ENCODE data around the gene SEMA4D.

The SEMA4D gene

DNA sequence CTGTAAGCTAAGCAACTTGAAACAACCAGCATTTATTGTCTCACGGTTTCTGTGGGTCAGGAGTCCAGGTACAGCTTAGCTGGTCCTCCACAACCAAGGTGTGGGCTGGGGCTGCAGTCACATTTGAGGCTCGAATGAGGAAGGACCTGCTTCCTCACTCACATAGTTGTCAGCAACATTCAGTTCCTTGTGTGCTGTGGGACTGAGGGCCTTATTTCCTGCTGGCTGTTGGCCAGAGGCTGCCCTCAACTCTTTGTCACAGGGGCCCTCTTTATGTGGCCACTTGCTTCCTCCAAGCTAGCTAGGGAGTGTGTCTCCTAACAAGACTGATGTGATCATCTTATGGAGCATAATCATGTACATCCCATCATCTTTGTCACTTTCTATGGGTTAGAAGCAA is 29.2 kb upstream of the SEMA4D start:
- peak; percentile 45 for DNase-seq

DNA sequence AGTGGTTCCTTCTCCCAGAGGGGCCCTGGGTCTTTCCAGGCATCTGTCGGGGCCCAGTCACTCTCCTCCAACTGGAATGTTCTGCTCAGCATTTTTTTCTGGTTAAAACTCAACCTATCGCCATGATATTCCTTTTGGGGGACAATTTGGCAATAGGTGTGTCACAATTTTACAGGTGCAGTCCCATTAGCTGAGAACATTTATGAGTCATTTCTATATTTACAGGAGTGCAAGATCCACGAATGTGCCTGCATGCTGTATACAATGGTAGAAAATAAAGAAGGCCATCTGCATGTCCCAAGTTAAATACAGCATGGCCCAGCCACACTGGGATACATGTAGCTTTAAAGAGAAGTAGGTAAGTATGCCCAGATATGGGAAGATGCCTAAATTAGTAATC is 28.8 kb upstream of the SEMA4D start:
- peak; percentile 25 for DNase-seq

- DNase-seq: peak; percentile 48
Measured at GRCh38 chr9:89525446-89526374, 27.8 kb upstream of the SEMA4D start.

DNA sequence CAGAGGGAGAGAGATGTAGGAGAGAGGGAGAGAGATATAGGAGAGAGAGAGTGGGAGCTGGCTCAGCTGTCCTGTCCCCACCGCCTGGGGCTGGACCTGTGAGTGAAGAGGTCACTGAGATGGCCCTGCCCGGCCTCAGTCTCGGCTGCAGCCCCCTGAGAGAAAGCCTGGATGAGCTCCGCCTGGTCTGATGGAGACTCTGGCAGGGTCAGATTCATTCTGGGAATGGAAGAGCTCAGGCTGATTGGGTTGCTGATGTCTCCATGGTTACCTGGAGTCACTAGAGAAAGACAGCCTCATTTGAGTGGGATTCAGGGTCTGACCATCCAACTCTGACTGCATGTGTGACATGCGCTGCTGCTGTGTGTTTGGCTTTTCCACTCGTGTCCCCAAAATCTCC is 27.1 kb upstream of the SEMA4D start:
- DNase-seq: peak; percentile 51

DNA sequence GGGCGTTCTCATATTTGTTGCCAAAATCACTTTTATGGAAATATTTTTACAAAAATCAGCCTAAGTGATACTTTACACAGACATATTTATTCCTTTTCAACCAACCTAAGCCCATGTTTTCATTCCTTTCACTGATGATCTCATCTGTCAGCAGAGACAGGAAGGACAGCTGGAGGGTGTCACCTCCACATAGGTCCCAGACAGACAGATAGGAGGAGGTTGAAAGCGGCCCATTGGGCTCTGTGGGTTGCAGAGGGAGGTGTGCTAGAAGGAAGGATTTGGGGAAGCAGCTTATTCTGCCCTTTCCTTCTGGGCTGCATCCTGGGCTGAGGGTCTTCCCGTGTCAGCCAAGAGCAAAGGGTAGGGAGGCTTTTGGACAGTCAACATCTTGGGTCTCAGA is 26.0 kb upstream of the SEMA4D start:
- DNase-seq: no peak

GRCh38 chr9:89522959-89523285 is 25.0 kb upstream of the SEMA4D start:
- DNase-seq: no peak

GRCh38 chr9:89522261-89522958 is 24.5 kb upstream of the SEMA4D start:
- peak; percentile 76 for DNase-seq

DNA sequence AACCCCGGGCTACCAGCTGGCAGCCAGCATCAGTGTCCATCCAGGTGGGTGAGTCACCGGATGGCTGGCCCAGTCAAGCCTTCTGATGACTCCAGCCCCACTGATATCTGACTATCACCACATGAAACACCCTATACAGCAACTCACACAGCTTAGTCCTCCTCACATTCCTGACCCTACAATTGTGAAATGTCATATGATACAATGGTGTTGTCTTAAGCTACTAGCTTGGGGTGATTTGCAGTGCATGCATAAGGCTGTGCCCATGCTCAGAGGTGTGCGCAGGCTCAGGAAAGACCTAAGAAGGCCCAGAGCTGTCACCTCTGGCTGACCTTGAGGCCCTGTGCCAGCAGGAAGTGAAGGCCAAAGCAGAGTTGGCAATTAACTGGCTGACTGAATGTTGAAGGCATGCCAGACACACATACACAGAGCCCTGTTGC is 21.5 kb upstream of the SEMA4D start:
- DNase-seq: no peak

DNA sequence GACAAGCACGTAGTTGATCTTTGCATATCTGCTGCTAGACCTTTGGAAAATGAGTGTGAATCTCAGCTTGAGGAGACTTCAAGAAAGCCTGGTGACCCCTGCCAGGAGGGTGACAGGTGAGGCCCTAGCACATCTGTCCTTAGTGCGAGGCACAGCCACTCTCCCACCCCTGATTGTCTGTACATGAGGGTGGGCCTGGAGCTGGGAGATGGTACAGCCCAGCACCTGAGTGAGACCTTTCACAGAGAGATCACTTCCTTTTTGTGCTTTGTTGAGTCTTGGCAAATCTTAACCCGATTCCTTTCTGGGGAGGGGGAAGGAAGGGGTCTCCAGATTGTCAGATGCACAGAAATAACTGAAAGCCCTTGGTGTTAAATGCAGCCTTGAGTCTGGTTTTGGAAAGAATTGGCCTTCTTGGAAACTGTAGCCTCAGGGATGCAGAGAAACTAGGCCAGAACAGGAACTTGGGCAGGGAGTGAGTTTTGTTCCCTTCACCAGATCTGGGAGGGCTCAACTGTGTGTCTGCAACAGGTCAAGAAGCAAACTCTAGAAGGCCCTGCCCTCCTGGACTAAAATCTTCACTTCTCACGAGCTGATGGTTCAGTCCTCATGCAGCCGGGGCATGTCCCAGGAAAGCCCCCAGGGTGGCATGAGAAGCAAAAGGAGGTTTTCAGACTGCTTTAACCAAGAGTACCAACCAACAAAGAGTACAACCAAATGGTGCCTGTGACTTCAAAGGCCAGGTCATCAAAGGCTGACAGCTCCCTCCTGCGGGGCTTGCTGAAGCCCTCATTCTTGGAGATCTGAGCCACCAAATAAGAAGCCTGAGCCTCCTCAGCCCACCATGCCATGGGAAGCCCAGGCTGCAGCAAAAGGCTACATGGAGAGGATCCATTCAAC is 20.8 kb upstream of the SEMA4D start:
- no peak for DNase-seq

- DNase-seq: no peak
Measured at GRCh38 chr9:89515416-89515815, 17.5 kb upstream of the SEMA4D start.

DNA sequence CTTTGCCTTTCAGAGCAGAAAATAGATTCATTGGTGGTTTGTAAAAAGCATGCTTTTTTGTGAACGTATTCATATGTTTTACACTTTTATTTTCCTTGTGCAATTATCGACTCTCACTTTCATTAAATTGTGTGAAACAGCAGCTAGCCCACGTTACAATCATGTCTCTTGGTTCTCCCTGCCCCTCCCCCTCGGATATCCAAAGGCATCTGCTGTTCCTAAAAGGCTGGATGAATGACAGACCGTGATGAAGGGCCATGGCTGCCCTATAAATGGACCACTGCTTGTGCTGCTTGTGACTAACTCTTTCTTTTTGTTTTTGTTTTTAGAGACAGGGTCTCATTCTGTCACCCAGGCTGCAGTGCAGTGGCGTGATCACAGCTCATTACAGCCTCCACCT is 17.0 kb upstream of the SEMA4D start:
- no peak for DNase-seq

DNA sequence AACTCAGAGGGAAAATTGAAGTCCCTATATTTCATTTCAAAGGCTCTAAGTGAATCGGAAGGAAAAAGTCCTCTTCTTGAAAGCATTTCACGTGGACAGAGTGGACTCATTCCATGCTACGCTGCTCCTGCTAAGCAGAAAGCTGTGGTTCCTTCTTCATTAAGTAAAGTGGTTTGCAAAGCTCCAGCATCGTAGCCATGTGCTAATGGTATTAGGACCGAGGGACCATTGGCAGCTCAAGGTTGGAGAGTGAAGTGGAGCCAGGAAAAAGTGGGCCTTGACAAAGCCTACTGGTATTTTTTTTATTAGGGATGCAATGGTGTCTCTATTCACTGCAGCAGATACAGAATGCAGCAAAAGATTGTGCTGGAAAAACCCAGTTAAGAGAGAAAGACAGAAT is 16.4 kb upstream of the SEMA4D start:
- DNase-seq: no peak

GRCh38 chr9:89513837-89514236 is 15.9 kb upstream of the SEMA4D start:
- no peak for DNase-seq

GRCh38 chr9:89512382-89512781 is 14.5 kb upstream of the SEMA4D start:
- no peak for DNase-seq

DNA sequence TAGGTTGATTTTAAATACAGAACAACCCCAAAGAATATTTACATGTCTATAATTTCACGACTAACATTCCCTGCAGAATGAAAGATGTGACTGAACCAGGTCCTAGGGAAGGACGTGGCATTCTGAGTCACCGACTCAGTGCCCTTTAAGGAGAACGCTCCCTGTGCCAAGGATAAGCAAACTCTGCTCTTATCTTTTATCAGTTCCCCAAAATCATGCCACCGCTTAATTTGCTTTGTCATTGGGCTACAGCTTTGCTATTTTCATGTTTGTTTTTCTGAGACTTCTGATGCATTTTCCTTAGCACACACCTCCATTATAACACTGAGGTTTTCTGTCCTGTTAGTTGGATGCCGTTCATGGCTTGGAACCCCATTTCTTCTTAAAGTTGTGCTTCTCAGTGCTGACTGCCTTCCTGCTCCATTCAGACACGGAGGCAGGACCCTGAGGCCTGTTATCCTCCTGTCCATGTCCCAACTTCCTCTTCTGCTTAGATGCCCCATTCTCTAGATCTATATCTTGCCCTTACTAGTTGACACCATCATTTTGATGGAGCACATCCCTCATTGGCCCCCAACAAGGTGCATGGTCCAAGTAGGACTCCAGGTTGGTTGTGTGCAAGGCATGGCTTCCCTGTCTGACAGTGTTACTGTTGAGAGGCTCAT is 11.2 kb upstream of the SEMA4D start:
- no peak for DNase-seq

GRCh38 chr9:89505911-89506310 is 8.0 kb upstream of the SEMA4D start:
- DNase-seq: no peak

DNA sequence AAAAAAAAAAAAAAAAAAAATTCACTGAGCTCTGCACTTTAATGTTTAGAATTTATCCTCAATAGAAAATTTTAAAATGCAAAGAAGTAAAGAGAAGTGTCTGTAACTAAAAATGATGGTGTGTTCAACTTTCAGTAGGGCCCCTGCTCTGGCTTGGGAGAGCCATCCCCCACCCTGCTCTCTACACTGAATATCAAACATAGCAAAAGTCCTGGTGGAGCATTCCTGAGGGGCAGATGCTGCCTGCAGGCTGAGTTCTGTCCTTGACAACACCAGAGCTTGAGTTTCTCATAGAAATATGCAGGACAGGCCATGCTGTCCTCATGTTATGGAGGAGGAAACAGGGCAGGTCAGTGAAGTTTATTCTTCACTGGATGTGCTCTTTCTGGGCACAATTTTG is 7.1 kb upstream of the SEMA4D start:
- no peak for DNase-seq

- DNase-seq: no peak
Measured at GRCh38 chr9:89502671-89503070, 4.8 kb upstream of the SEMA4D start.

DNA sequence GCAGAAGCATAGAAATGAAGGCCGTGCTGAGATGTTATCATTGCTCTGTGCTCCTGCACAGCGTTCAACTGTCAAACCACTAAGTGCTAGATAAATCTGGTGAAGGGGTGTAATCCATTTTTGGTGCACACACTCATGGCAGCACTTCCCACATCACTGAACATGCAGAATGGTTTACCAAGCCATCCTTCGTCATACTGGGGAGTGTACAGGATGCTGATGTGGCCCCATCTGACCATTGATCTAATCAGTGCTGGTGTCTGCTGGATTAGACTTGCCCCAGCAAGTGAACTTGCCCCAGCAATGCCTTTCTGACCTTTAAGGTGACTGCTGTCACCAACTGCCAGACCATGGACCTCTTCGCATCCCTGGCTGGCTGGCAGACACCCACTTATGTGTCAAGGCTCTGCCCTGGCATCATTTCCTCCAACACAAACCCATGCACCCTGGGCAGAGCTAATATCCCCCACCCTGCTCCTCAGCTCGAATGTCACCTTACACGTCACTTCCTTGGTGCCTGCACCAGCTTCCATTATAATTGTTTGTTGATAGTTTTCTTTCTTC is 4.2 kb upstream of the SEMA4D start:
- no peak for DNase-seq

GRCh38 chr9:89501311-89501898 is 3.5 kb upstream of the SEMA4D start:
- no peak for DNase-seq

DNA sequence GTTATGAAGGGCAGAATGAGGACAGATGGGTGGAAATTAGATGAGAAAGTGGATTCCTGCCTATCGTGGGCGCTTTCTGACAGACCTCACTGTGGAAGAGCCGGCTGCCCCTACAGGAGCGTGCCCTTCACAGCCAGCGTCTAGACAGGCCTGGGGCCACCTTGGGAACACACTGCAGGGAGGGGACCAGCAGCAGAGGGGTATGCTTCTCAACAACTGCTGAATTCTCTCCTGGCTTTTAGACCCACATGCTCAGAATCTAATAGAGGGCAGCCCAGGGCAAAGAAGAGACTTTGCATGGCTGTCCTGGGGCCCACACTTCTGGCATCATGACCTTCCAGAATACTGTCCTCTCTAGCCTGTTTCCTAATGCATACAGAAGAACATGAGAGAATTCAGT is 2.1 kb upstream of the SEMA4D start:
- DNase-seq: no peak

GRCh38 chr9:89498852-89499480 is 1.1 kb upstream of the SEMA4D start:
- no peak for DNase-seq

All from activated CD8-positive, alpha-beta memory T cell treated with anti-CD3 and anti-CD28 coated beads, Interleukin-2, amount 50 U/mL, for 48 hours (primary cell).